Measurements from ENCODE around the gene PDE11A. TPM values are rescaled to one million over a fixed set of nuclear protein-coding genes. Genes with fewer than 3 reads are reported as not detected.

PDE11A gene
- total RNA-seq, 1 experiment from 2014 or later = 0.61 TPM

DNA sequence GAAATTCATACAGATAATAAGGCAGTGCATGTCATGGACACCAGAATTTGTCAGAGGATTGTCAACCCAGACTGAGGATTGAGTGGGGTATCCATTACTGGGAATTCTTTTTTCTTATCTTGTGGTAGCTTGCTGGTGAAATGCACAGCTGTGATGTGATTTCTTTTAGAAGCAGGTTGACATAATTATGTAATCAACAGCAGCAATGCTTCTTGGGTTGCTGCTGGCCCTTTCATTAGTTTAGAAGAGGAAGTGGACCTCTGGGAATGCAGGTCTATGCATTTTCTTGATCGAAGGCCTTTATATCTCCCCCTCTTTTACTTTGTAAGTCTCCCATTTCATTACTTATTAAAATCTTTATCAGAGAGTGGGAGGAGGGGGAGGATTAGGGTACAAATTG lies 360.1 kb downstream of the PDE11A start (continued):
- no peak for TF ChIP-seq POLR2AphosphoS5 (IDR thresholded peaks at IDR 0.05; ENCODE audit: low read depth, low read length)

DNA sequence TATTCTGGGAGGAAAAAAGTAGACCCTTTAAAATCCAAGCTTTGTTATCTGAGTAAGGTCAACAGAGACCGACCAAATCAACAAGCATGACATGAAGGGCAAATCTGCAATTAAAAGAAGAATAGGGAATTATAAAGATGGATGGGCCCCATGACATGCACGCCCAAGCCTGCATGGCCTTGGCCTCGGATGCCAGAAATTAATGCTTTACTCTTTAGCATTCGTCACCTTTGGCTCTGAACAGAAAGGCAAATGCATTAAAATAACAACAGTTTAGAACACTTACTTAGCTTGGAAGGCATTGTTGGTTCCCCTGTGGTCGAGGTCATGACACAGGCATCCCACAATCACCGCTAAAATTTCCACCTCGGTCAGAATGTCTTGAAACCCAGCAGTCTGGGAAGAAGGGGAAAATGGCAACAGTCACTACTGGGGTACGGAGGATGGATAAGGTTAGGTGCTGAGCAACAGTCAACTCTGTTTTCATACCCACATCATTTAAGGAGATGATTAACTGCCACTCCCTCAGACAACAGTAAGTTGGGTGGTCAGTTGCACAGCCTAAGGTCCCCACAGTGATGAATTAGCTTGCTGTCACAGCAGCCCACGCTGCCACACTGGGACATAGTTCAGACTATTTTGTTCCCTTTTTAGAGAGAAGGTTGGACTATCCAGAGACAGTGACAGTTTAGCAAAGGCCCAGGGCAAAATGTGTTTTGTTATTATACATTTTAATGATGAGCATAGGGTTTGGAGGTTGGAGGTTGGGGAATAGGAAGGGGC lies 360.9 kb downstream of the PDE11A start:
- no peak for DNase-seq (ENCODE audit: low read depth, low spot score)
- TF ChIP-seq SIN3A (IDR thresholded peaks at IDR 0.05; ENCODE audit: low read depth) = no peak
- TF ChIP-seq POLR2AphosphoS5 (IDR thresholded peaks at IDR 0.05; ENCODE audit: low read depth, low read length) = no peak
- TF ChIP-seq EGR1 (IDR thresholded peaks at IDR 0.05; ENCODE audit: low read depth) = no peak
- no peak for TF ChIP-seq SP1 (IDR thresholded peaks at IDR 0.05; ENCODE audit: low read depth)
- TF ChIP-seq SRF (IDR thresholded peaks at IDR 0.05; ENCODE audit: low read depth) = no peak
- TF ChIP-seq ELF1 (IDR thresholded peaks at IDR 0.05; ENCODE audit: borderline replicate concordance, low read depth) = no peak
- TF ChIP-seq JUND (IDR thresholded peaks at IDR 0.05) = no peak
- no peak for TF ChIP-seq POLR2A (IDR thresholded peaks at IDR 0.05; ENCODE audit: borderline replicate concordance, extremely low read depth, insufficient read depth, insufficient read length)
- no peak for TF ChIP-seq RAD21 (IDR thresholded peaks at IDR 0.05; ENCODE audit: low read depth)
- TF ChIP-seq TCF7L2 (IDR thresholded peaks at IDR 0.05; ENCODE audit: borderline replicate concordance, extremely low read depth, insufficient read depth, insufficient read length) = no peak
- no peak for TF ChIP-seq ZNF274 (IDR thresholded peaks at IDR 0.05; ENCODE audit: low read depth, low read length)
- TF ChIP-seq EZH2phosphoT487 (IDR thresholded peaks at IDR 0.05; ENCODE audit: borderline replicate concordance) = no peak
- no peaks in the 10 kb centered on the region for H3K4me1 ChIP-seq (ENCODE audit: control insufficient read depth in 1 of 2, insufficient read depth in 2 of 2, low read length in 2 of 2)
- H3K36me3 ChIP-seq (ENCODE audit: control insufficient read depth in 1 of 2, insufficient read depth in 2 of 2, low read length in 2 of 2) = no peaks in the 10 kb centered on the region
- H4K20me1 ChIP-seq (ENCODE audit: insufficient read depth) = no peaks in the 10 kb centered on the region
- ATAC-seq = no peak
- no peaks in the 10 kb centered on the region for H3K79me2 ChIP-seq (ENCODE audit: insufficient read depth, low read length)
- no peaks in the 10 kb centered on the region for H3K9me2 ChIP-seq (ENCODE audit: insufficient read depth)
- intact Hi-C loops (cut with micrococcal nuclease) = no loop called here
- no peak overlapping the region for H3K9ac ChIP-seq (ENCODE audit: low read length)
- no peak overlapping the region for H3K27ac ChIP-seq (ENCODE audit: low read depth, low read length)
- BruUV-seq (replicated peaks) = no TSS peak
- H2AFZ ChIP-seq (ENCODE audit: low read depth, low read length, poor library complexity, severe bottlenecking) = no peak overlapping the region
- H3K27me3 ChIP-seq (ENCODE audit: insufficient read depth, low read length) = peaks cover 9% of the 10 kb centered on the region
- RAD21 ChIA-PET (ENCODE audit: low non-redundant PET in 1 of 2, low total read pairs in 2 of 2, uncharacterized antibody in 2 of 2, unreplicated experiment in 2 of 2) = no interaction called here
- POLR2A ChIA-PET = no interaction called here
- no peaks in the 10 kb centered on the region for H3K9me3 ChIP-seq (ENCODE audit: control insufficient read depth in 1 of 2, insufficient read depth in 1 of 2, low read depth in 1 of 2, low read length in 2 of 2)
- H3K4me2 ChIP-seq (ENCODE audit: low read length) = no peak overlapping the region
- CTCF ChIA-PET = no interaction called here
- no peak overlapping the region for H3K4me3 ChIP-seq (replicated peaks in 1 of 2; ENCODE audit: low read depth in 1 of 2, low read length in 2 of 2)
